GM19397 (cell line): ENCODE measurements around the gene PTK6.

Experiments used
- ATAC-seq: cut with Tn5 transposase; IDR thresholded peaks from one replicate; pipeline ENCODE4 v1.9.1; 2021; ENCODE audit warnings: mild to moderate bottlenecking, moderate library complexity; ENCODE audit not compliant: unreplicated experiment

Gene PTK6

DNA sequence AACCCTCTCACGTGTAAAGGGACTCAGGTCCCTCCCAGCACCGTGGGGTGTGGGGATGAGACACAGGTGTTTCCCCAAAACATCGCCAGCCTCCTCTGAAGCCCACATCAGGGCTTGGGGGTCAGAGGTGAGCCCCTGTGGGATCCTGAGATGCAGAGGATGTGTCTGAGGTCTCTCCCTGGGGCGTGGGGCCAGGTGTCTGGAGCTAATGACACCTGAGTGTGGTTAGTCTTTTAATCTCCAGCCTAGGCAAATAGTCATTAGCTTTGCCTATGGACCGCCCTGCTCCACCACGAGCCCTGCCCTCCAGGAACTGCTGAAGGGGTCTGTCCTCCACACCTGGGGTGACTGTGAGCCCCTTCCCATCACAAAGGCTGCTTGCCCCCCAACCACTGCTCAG lies 8.6 kb upstream of the PTK6 start:
- no peak for ATAC-seq

- ATAC-seq = no peak
These were observed 7.9 kb upstream of the PTK6 start for GRCh38 chr20:63544958-63545516.

GRCh38 chr20:63544241-63544957 lies 7.2 kb upstream of the PTK6 start:
- ATAC-seq = no peak

- no peak for ATAC-seq
These were observed 6.6 kb upstream of the PTK6 start for GRCh38 chr20:63543733-63544132.

DNA sequence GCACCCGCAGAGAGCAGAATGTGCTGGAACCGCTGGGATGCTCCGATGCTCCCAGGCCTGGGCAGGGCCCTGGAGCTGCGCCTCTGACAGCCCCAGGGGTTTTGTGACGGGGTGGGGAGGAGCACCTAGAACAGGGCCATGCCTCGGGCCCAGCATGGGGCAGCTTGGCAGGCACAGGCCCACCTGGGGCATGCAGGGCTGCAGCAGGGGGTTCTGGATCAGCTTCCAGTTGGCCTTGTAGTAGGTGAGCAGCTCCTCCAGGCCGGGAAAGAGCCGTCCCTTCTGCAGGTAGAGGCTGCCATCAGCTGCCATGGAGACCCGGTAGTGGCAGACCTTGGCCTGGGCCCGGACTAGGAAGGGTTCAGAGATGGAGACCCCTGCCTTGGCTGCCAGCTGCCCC lies 6.0 kb upstream of the PTK6 start:
- ATAC-seq = no peak

DNA sequence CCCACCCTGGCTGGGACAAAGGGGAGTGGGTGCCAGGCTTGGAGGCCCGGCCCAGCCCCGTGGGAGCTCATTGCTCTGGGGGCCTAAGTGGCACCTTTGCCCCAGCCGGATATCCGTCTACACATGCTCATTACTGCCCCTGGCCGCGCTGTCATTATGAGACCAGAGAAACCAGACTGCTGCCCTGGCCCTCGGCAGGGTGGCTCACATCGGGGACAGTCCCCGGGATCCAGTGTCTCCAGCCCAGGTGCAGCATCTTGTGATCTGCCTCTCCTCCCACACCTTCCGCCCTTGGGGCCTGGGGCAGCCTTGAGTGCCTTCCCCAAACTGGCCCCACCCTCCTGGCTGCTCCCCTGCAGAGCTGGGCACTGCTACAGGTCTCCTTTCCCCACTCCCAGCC lies 5.5 kb upstream of the PTK6 start:
- ATAC-seq = no peak

DNA sequence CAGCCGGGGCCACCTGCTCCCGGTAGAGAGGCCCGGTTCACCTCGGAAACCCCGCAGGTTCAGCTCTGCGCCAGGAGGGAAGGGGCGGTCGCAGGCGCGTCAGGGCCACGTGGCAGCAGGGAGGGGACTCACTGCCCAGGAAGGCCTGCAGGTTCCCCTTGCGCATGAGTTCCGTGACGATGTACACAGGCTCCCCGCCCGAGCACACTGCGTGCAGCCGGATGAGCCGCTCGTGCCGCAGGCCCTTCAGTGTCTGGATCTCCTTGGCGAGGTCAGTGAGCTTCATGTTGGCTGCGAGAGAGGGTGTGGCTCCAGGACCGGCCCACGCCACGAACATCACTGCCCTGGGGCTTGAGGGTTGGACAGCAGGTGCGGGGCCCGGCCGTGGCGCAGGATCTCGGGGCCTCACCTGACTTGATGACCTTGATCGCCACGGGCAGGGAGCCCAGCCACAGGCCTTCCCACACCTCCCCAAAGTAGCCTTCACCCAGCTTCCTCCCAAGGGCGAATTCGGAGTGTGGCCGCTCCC lies 4.9 kb upstream of the PTK6 start:
- ATAC-seq = no peak

DNA sequence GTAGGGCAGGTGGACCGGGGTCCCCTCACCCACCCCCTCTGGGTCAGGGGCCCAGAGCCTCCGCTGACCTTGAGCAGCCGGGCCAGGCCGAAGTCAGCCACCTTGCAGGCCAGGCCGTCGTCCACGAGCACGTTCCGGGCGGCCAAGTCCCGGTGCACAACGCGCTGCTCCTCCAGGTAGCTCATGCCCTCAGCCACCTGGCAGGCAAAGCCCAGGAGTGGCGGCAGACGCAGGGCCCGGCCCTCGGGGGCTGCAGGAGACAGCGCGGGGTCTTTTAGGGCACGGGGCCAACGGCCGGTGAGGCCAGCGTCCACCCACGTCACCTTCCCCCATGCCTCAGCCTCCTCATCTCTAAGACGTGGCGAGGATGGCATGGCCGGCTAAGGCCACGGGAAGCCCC lies 4.2 kb upstream of the PTK6 start:
- no peak for ATAC-seq

GRCh38 chr20:63540417-63541186 lies 3.4 kb upstream of the PTK6 start:
- ATAC-seq = no peak

DNA sequence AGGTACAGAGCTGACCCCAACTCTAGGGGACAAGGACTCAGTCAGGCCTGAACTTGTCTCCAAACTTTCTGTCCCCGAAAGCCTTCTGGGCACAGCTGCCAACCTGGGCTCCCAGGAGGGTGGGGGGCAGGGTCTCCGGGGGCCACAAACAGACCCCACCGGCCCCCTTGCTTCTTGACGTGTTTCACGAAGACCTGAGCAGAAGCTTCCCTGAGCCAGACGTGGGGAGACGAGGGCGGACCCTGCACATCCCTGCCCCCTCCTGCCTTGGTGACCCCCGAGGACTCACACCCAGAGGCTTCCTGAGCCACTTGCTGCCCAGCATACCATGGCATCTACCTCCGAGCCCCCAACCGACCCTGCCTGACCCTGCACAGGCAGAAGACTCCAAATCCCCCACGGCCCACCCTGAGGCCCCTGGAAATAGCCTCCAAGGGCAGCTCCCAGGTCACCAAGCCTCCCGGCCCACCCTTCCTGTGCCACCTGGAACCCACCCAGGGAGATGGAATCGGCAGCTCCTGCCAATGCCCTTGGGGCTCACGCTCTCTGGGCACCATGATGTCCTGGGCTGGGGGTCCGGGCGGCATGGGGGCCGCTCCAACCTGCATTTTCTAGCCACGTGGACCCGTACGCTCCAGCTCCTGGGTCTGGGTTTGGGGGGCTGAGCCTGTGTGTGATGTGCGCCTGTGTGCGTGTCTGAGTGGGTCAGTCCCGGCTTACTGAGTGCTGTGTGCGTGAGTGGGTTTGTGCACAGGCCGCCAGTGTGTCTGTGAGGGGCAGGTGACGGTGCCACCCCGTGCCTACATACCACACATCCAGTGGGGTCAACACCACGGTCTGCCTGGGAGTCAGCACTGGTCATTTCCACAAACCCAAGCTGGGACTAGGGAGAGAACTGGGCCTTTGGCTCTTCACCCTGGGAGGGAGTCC lies 2.5 kb upstream of the PTK6 start:
- ATAC-seq = no peak

- ATAC-seq = no peak
These were observed 1.9 kb upstream of the PTK6 start for GRCh38 chr20:63539092-63539430.

DNA sequence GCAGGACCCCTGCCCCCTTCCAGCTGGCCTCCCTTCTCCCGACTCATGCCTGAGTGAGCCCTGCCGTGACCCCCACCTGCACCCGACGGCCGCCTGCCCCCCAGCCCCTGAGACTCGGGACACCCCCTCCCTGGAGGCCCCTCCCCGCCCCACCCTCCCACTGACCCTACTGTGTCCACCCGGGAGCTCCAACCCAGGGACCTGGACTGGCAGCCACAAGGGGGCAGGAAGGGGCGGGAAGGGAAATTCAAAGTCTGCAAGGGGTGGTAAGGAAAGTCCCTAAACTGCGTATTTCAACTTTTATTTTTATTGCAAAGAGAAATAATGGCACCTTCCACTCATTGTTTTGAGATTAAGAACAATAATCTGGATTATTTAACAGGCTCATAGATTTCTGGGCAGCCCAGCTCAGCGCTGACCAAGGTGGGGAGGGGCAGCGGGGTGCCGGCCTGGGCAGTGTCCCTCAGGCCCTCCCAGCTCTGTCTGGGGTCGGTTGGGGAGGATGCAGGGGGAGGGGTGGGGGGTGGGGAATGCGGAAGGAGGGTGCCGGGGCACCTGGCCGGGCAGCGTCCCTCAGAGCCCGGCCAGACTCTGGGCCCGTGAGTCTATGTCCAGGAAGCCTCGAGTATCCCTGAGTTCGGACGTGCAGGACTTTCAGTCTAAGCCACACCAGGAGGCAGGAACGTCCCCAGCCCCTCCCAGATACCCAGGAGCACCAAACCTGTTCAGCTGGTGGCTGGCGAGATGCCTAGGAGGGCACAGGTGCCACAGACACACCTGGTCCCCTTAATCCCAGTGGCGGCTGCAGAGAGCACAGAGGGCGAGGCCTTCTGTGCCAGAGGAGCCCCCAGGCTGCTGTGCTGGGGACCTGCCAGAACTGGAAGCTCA lies 1.3 kb upstream of the PTK6 start:
- no peak for ATAC-seq

GRCh38 chr20:63537525-63538203 lies 488 bp upstream of the PTK6 start:
- ATAC-seq = peak; percentile 74

DNA sequence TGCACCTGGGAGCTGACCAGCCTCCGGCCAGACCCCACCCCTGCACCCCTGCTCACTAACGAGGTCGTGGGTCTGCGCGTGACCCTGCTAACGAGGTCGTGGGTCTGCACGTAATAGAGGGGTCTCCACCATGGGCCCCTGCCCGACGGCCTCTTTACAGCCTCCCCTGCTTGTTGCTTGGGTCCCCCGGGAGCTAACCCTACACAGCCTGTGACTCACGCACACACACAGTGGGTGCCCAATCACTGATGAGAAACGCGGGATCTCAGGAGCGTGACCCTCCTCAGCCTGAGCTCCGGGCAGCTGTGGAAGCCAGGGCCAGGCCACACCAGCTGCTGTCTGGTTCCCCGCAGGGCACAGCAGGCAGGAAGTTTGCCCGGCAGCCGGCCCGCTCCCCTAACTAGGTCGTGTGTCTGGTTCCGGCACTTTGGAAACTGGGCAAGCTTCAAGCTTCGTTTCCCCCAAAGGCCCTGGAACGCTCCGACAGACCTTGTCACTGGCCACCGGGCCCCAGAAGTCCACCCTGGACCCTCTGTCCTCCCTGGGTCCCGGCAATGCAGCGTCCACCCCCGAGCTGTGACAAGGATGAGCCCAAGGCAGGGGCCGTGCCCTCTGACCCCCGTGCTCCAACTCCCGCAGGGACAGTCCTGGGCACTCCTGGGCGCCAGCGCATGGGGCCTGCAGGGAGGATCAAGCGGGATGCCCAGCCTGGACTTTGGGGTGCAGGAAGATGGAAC lies 767 bp downstream of the PTK6 start:
- ATAC-seq = no peak

- ATAC-seq = no peak
These were observed 2.1 kb downstream of the PTK6 start for GRCh38 chr20:63534831-63535651.

DNA sequence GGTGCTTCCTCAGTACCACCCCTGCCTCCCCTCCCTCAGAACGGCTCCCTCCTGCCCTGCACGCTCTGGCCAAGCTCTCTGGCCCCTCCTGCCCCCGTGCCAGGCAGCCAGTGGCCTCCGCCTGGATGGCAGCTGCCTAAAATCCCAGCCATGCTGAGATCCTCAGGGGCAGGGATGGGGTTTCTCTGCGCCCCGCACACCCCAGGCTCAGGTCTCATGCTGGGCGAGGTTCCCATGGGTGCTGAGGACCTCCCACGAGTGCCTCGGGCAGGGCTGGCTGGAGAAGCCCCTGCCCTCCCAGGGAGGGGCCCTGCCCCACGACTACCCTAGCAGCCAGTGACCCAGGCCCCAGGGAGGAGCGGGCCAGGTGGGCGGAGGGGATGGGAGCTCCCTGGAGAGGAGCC lies 2.7 kb downstream of the PTK6 start:
- ATAC-seq = no peak

DNA sequence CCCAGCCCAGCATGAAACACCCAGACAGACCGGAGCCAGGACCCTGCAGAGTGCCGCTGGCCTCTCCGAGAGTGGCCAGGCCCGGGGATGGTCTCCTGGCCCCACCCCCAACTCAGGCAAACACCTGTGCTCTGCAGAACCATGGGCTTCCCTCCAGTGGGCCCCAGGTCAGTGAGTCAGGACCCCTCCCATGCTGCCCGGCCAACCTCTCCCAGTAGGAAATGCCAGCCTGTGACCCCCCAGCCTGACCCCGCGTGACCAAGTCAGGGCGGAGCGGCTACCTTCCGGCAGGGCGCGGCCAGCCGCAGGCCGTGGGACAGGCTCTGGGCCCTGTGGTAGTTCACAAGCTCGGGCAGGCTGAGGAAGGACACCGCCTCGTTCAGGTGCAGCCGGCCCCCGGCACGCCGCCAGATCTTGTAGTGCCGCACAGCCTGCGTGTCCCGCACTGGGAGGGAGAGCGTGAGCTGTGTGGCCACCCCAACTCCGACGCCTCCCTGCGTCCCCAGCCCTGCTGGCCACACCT lies 3.2 kb downstream of the PTK6 start:
- no peak for ATAC-seq

GRCh38 chr20:63533388-63533787 lies 3.8 kb downstream of the PTK6 start:
- ATAC-seq = no peak
